GM12801 (cell line): ENCODE results near the gene CTDSP2.

ENCODE experiments used
- TF ChIP-seq, protein P1 (sequence below): IDR thresholded peaks from one replicate; pipeline ENCODE4 v1.5.1; 2011; ENCODE audit warnings: control low read depth; ENCODE audit not compliant: insufficient read length; ENCODE audit errors: extremely low read depth

The CTDSP2 gene

DNA sequence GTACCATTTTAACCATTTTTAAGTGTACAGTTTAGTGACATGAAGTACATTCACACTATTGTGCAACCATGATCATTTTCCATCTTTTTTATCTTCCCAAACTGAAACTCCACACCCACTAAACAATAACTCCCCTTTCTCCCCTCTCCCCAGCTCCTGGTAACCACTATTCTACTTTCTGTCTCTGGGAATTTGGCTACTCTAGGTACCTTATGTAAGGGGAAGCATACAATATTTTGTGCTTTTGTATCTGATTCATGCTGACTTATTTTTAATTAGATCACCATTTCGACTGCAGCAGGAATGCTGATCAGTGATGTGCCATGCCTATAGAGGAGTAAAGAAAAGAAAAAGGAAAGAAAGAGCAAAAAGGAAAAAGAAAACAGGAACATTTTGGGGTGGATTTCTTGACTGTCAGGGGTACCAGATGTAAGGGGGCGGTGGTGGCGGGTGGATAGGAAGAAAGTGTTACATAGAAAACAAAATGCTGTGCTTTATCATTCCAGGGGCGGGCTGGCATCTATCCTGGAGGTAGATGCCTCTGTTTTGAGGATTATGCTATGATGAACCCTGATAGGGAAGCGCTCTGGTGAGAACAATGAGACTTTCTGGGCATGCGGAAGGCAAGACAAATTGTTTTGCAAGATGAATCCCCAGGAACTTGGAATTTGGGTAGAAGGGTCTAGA, 45.2 kb upstream of the CTDSP2 start:
- TF ChIP-seq, protein P1, sequence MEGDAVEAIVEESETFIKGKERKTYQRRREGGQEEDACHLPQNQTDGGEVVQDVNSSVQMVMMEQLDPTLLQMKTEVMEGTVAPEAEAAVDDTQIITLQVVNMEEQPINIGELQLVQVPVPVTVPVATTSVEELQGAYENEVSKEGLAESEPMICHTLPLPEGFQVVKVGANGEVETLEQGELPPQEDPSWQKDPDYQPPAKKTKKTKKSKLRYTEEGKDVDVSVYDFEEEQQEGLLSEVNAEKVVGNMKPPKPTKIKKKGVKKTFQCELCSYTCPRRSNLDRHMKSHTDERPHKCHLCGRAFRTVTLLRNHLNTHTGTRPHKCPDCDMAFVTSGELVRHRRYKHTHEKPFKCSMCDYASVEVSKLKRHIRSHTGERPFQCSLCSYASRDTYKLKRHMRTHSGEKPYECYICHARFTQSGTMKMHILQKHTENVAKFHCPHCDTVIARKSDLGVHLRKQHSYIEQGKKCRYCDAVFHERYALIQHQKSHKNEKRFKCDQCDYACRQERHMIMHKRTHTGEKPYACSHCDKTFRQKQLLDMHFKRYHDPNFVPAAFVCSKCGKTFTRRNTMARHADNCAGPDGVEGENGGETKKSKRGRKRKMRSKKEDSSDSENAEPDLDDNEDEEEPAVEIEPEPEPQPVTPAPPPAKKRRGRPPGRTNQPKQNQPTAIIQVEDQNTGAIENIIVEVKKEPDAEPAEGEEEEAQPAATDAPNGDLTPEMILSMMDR = no peak

DNA sequence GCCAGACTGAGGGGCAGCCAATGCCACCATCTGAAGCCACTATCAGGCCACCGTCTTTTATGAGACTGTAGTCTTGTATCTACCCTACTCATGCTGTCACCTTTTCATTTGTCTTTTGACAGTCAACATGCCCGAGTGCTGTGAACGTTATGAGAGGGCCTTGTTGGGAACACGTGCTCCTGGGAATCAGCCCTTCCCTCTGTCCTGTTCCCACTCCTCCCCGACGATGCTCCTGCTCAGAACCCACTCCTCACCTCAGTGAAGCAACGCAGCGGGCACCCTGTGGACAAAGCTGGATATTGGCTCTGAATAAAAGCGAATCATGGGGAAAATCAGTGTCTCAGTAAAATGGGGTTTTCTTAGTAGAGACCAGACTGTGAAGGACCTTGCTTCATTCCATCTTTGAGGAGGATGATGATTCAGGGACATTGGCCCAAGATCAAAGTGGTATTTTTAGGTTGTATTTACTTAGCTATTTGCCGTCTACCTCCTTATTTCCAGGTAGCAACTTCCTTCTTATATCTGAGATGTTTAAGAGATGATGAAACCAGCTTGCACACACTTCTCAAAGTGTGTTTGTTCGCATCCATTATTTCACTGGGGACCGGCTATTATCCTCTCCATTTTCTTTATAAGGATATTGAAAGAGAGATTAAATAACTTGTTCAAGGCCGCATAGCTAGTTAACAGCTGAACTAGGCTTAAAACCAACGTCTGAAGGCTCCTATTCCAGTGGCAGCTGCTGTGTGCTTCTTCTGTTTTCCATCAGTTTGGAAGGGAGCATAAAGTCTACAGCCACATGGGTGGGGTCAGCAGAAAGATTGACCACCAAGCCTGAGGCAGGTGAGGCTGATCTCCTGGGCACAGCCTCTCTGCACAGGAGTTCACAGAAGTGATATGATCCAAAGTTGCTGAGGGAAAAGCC, 43.9 kb upstream of the CTDSP2 start:
- TF ChIP-seq, protein P1 = no peak

DNA sequence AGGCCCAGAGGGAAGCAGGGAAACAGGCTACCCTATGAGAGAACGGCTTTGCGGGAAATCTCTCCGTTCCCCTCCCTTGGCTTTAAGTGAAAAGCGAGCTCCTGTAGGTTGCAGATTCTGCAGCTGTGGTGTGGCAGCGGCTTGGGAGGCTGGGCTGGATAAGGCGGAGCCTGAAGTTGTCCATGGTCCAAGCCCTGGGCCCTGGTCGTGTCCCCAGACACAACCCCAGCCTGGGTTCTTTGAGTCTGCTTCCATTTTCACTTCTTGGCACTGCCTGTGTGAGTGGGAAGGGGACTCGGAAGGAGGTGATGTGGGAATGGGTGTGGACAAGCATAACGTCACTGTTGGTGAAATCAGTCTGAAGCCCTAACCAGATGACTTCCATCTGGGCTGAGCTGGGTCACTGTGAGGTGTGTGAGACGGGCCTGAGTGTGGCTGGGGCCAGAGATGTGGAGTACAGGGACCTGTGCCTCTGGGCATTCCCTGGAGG, 43.0 kb upstream of the CTDSP2 start:
- TF ChIP-seq, protein P1 = no peak

DNA sequence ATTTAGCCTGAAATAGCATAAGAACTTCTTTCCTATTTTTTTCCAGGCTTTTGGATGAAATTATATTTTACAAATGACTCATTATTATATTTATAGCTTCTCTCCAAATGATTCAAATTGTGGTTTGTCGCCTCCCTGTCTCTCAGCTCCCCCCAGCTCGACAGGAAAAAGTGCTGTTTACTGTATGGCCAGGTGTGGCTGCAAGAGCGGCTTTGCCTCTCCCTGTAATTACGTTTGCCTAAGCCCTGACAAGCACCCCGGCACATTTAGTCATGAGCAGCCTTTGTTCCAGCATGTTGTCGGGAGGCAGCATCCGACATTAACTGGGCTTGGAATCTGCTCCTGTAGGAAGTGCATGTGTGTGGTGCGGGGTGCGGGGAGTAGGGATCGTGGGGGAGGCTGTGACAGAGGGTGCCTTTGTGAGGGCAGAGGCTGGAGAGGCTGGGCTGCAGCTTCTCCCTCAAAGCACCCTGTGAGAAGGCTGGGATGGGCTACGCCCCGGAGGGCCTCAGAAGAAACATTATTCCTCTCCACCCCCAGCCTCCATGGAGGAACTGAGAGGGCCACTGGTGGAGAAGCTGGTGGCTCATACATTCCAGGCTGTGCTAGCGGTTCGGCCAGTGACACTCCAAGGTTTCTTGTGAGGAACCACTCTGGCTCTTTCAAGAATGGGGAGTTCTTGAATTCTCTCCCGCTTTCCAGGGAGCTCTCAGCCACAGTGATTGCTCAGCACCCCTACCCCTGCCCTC, 42.1 kb upstream of the CTDSP2 start:
- TF ChIP-seq, protein P1 = no peak

DNA sequence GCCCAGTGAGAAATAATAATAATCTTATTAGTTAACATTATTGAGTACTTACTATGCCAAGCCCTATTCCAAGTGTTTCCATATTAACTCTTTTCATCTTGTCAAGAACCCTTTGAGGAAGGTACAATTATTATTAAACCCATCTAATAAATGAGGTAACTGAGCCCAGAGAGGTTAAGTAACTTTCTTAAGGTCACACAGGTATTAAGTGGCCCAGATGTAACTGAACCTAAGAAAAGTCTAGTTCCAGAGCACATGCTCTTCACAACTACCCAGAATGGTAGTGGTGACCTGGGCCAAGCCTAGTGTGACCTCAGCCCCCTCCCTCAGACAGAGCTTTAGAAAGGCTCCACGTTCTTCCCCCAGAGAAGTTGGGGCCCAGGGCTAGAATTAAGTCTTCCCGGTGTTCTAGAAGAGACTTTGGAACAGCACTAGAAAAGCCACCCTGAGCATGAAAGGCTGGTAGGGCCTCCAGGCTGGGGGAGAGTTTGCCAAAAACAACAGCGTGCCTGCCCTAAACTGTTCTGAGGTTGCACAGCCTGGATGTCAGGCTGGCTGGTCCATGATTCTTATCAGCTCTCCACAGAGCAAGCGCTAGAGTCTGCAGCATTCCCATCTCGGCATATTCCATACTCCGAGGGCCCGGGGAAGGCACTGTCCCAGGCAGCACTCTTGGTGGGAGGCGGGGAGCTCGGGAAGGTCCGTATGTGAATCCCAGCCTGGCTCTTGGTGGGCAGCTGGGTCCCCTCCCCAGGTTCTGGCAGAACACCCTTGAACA, 41.3 kb upstream of the CTDSP2 start:
- TF ChIP-seq, protein P1 = no peak

DNA sequence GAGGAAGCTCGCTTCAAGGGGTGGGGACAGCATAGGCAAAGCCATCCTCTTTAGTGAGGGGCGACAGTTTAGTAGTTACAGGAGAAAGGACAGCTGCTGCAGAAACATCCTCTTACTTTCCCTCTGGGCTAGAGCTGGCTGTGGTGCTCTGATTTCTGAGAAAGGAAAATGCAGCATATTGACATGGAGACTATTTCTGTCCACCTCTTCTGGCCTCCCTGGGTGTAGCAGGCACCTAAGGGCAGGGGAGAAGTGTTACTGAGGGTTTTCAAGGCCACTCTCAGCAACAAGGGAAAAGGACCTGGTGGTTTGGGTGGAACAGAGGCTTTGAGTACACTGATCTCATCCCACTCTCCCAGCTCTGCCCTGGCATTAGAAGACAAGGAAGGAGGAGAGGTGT, 40.0 kb upstream of the CTDSP2 start:
- TF ChIP-seq, protein P1 = no peak

DNA sequence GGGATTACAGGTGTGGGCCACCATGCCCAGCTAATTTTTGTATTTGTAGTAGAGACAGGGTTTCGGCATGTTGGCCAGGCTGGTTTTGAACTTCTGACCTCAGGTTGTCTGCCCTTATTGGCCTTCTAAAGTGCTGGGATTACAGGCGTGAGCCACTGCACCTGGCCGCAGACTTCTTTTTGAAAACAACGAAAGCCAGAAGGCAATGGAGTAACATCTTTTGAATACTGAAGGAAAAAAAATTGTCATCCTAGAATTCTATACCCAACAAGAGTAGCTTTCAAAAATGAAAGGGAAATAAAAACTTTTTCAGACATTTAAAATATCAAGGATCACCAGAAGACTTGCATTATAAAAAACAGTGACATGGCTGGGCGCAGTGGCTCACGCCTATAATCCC, 38.7 kb upstream of the CTDSP2 start:
- TF ChIP-seq, protein P1 = no peak
